ENCODE results near the gene SLCO3A1.

DNA sequence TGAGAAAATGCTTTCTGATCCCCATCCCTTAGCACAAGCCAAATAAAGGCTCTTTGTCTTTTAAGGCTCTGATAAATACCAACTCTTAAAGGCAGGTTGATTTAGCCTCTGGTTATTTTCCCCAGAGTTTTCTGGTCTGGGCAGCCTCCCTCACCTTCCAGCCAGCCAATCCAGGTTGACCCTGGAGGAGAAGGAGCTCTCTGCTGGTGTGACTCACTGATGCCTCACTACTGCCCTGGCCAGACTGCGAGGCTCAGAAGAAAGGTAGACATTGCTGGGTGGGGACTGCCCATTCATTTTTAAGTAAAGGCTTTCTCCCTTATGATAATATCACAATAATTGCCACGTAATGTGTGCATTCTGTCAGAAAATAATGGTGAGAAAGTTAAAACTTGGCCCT is 37.1 kb downstream of the SLCO3A1 start:
- no peak for TF ChIP-seq POLR2A (IDR thresholded peaks at IDR 0.05)
- TF ChIP-seq, protein P1, sequence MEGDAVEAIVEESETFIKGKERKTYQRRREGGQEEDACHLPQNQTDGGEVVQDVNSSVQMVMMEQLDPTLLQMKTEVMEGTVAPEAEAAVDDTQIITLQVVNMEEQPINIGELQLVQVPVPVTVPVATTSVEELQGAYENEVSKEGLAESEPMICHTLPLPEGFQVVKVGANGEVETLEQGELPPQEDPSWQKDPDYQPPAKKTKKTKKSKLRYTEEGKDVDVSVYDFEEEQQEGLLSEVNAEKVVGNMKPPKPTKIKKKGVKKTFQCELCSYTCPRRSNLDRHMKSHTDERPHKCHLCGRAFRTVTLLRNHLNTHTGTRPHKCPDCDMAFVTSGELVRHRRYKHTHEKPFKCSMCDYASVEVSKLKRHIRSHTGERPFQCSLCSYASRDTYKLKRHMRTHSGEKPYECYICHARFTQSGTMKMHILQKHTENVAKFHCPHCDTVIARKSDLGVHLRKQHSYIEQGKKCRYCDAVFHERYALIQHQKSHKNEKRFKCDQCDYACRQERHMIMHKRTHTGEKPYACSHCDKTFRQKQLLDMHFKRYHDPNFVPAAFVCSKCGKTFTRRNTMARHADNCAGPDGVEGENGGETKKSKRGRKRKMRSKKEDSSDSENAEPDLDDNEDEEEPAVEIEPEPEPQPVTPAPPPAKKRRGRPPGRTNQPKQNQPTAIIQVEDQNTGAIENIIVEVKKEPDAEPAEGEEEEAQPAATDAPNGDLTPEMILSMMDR (IDR thresholded peaks at IDR 0.05 in 8 of 11, conservative IDR thresholded peaks at IDR 0.05 in 3 of 11) = no peak
